HepG2 (cell line): Measurements from ENCODE around the gene PGAP3.

Experiments used
- CBX5 ChIP-seq: sonication (generic); formaldehyde crosslinking; IDR thresholded peaks from 2 replicates; pipeline ENCODE4 v1.4.0; 2020; ENCODE audit warnings: missing genetic modification reagents, borderline replicate concordance
- FOXP1 ChIP-seq, 2 experiments: fragments of 450-650 bp in 1 of 2; IDR thresholded peaks; 2 replicates each; pipeline ENCODE4 v1.6.1; 2017 to 2018; ENCODE audit warnings: antibody characterized with exemption in 1 of 2
- PAX8 ChIP-seq: sonication (generic); formaldehyde crosslinking; IDR thresholded peaks from 2 replicates; pipeline ENCODE4 v1.8.0; 2022; ENCODE audit warnings: mild to moderate bottlenecking, missing genetic modification reagents, borderline replicate concordance
- REPIN1 ChIP-seq: sonication (generic); formaldehyde crosslinking; IDR thresholded peaks from 2 replicates; pipeline ENCODE4 v1.8.0; 2022; ENCODE audit warnings: missing genetic modification reagents, low read depth, mild to moderate bottlenecking, borderline replicate concordance
- TF ChIP-seq, protein P1 (sequence below): IDR thresholded peaks from 2 replicates; pipeline ENCODE4 v1.6.1; 2012; ENCODE audit warnings: inconsistent platforms
- TF ChIP-seq, protein P2 (sequence below): sonication (generic); formaldehyde crosslinking; IDR thresholded peaks from 2 replicates; pipeline ENCODE4 v1.4.0; 2020; ENCODE audit warnings: mild to moderate bottlenecking, missing genetic modification reagents
- TF ChIP-seq, protein P3 (sequence below): sonication (generic); formaldehyde crosslinking; IDR thresholded peaks from 2 replicates; pipeline ENCODE4 v1.8.1; 2023; ENCODE audit warnings: missing genetic modification reagents, inconsistent platforms, borderline replicate concordance
- TF ChIP-seq, protein P4 (sequence below): sonication (generic); formaldehyde crosslinking; IDR thresholded peaks from 2 replicates; pipeline ENCODE4 v1.5.0; 2020; ENCODE audit warnings: mild to moderate bottlenecking, missing genetic modification reagents, moderate library complexity

DNA sequence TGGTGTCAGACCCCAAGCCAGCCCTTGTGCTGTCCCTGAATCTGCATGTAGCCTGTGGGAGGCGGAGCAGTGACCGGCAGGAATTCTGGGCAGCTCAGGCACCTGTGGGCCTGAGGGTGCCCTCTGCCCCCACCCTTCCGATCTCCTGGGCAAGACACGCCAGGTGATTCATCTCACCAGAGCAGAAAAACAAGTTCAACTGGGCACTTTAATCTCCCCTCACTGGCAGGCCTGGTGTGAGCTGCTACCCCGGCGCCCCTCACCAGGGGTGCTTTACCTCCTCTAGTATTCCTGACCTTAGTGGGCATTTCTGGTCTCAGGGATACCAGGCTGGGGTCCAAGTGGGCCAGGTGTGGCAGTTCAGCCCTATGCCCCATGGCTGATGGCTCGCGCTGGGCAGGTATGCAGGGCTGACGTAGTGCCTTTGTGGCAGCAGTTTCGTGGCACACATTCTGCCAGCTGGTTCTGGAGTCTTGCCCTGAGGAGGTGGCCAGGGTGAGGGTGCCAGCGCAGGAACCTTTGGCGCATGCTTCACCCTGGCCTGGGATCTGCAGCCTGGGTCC, 18.0 kb upstream of the PGAP3 start:
- TF ChIP-seq REPIN1 (CRISPR knock-in tag) (no peak), FOXP1 (IDR thresholded peaks at IDR 0.05) (no peak), FOXP1 (CRISPR knock-in tag; IDR thresholded peaks at IDR 0.05) (no peak), CBX5 (CRISPR knock-in tag) (no peak), PAX8 (CRISPR knock-in tag) (no peak)
- TF ChIP-seq, protein P1, sequence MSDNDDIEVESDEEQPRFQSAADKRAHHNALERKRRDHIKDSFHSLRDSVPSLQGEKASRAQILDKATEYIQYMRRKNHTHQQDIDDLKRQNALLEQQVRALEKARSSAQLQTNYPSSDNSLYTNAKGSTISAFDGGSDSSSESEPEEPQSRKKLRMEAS = no peak
- TF ChIP-seq, protein P2, sequence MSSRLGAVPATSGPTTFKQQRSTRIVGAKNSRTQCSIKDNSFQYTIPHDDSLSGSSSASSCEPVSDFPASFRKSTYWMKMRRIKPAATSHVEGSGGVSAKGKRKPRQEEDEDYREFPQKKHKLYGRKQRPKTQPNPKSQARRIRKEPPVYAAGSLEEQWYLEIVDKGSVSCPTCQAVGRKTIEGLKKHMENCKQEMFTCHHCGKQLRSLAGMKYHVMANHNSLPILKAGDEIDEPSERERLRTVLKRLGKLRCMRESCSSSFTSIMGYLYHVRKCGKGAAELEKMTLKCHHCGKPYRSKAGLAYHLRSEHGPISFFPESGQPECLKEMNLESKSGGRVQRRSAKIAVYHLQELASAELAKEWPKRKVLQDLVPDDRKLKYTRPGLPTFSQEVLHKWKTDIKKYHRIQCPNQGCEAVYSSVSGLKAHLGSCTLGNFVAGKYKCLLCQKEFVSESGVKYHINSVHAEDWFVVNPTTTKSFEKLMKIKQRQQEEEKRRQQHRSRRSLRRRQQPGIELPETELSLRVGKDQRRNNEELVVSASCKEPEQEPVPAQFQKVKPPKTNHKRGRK (CRISPR knock-in tag) = no peak
- TF ChIP-seq, protein P3, sequence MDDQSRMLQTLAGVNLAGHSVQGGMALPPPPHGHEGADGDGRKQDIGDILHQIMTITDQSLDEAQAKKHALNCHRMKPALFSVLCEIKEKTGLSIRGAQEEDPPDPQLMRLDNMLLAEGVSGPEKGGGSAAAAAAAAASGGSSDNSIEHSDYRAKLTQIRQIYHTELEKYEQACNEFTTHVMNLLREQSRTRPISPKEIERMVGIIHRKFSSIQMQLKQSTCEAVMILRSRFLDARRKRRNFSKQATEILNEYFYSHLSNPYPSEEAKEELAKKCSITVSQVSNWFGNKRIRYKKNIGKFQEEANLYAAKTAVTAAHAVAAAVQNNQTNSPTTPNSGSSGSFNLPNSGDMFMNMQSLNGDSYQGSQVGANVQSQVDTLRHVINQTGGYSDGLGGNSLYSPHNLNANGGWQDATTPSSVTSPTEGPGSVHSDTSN = no peak
- TF ChIP-seq, protein P4, sequence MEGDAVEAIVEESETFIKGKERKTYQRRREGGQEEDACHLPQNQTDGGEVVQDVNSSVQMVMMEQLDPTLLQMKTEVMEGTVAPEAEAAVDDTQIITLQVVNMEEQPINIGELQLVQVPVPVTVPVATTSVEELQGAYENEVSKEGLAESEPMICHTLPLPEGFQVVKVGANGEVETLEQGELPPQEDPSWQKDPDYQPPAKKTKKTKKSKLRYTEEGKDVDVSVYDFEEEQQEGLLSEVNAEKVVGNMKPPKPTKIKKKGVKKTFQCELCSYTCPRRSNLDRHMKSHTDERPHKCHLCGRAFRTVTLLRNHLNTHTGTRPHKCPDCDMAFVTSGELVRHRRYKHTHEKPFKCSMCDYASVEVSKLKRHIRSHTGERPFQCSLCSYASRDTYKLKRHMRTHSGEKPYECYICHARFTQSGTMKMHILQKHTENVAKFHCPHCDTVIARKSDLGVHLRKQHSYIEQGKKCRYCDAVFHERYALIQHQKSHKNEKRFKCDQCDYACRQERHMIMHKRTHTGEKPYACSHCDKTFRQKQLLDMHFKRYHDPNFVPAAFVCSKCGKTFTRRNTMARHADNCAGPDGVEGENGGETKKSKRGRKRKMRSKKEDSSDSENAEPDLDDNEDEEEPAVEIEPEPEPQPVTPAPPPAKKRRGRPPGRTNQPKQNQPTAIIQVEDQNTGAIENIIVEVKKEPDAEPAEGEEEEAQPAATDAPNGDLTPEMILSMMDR = no peak
